HG02970 (cell line): ENCODE data around the gene SIT1.
"Not testable (repeated sequence)": the region's sequence is repeated elsewhere in the genome, so short reads cannot be mapped to it uniquely, and the experiment has no call there.

Experiments
- ATAC-seq: cut with Tn5 transposase; IDR thresholded peaks from one replicate; pipeline ENCODE4 v1.9.1; 2021; ENCODE audit warnings: mild to moderate bottlenecking, moderate library complexity, moderate number of reproducible peaks; ENCODE audit not compliant: unreplicated experiment, low FRiP score

Gene SIT1

DNA sequence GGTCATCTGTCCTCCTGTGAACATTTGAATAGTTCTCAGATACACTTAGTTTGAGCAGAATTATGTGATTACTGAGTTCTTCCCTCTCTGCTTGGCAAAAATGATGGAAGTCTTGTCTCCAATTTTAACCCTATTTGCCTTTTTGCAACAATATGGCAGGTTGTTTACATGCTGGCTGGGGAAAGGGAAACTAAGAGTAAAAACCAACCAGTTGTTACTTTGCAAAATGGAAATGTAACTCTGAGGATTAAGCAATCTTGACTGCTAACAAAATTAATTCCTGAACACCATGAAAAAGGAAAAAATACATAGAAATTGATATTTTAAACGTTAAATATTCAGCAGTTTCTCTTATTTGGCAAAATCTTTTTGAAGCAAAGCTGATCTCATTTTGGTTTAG, 11.1 kb downstream of the SIT1 start:
- no peak for ATAC-seq

DNA sequence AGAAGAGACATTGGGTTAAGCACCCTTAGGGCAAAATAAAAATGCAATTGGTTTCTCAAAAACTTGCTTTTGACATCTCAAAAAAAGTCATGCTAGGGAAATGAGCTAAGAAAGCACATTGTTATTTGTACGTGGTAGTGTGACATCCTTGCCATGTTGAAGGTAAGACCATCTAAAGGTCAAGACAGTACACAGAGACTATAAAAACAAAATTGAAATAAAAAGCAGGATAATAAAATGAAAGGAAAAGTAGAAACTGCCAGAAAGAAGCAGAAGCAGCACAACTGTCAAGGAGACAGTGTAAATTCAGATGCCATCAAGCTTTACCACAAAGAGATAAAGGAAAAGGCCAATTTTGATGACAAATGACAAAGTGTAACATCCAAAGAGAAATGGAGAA, 11.5 kb downstream of the SIT1 start:
- not testable (repeated sequence) for ATAC-seq

DNA sequence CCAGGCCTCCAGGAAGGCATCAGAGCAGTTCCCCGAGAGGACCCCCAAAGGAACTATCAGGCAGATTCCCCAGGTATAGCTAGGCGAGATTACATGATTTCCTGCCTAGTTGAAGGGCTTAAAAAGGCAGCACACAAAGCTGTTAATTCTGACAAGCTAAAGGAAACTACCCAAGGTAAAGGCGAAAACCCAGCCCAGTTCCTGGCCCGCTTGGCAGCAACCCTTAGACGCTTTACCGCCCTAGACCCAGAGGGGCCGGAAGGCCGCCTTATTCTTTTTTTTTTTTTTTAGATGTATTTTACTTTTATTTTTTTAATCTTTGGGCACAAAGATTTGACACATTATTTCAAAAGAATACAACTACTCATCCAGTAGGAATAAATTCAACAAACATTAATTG, 12.0 kb downstream of the SIT1 start:
- not testable (repeated sequence) for ATAC-seq

- not testable (repeated sequence) for ATAC-seq
Observed at GRCh38 chr9:35637427-35637955, 13.2 kb downstream of the SIT1 start.

DNA sequence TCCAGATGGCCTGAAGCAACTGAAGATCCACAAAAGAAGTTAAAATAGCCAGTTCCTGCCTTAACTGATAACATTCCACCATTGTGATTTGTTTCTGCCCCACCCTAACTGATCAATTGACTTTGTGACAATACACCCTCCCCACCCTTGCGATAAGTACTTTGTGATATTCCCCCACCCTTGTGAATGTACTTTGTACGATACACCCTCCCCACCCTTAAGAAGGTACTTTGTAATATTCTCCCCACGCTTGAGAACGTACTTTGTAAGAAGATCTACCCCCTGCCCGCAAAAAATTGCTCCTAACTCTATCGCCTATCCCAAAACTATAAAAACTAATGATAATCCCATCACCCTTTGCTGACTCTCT, 13.9 kb downstream of the SIT1 start:
- not testable (repeated sequence) for ATAC-seq

- ATAC-seq = no peak
Observed at GRCh38 chr9:35636135-35636876, 14.4 kb downstream of the SIT1 start.

DNA sequence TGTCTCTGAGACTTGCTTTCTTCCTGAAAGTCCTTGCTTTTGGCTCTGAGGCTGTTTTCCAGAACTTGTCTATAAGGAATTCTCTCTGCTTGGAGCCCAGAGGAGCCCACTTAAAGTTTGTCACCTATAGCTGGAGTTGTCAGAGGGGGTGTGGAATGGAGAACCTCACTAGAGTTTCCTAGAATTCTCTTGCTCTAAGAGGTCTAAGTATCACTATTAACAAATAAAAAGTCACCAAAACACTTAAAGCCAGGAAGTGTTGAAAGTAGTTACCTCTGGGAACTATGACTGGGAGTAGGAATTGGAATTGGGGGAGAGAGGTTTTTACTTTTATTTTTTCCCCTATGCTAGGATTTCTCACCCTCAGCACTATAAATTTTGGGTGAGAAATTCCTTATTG, 15.0 kb downstream of the SIT1 start:
- no peak for ATAC-seq

DNA sequence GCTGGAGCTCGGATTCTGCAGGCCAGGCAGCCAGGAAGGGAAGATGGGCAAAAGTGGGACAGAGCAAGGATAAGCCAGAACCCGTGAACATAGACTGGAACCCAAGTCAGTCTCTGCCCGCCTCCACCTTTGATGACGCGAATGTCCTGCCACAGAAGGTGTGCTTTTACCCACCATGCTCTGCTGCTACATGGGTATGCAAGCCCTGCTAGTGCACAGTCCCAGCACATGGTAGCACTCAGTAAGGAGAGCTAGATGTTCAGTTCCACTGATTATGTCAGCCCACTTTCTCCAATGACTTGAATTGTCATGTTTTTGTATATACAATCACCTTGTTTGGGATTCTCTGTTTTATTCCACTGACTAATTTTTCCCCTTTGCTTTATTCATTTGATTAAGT, 21.1 kb downstream of the SIT1 start:
- no peak for ATAC-seq

DNA sequence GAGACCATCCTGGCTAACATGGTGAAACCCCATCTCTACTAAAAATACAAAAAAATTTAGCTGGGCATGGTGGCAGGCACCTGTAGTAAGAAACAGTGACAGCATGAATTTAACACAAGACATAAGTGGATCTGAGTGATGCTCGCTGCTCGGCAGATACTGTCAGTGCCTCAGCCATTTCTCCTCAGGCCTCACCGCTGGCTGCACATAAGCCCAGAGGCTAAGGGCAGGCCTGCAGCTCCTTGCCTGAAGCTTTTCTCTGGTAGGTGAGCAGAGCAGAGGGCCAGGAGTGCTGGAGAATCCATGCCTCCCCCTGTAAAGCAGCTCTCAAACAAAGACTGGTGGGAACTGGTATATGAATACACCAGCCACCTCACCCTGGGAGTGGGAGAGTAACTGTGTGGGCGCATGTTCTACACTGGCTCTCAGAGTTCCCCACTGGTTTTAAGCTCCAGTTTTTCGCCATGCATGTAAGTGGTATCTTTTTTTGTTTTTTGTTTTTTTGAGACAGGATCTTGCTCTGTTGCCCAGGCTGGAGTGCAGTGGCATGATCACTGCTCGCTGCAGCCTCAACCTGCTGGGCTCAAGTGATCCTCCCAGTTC, 22.2 kb downstream of the SIT1 start:
- no peak for ATAC-seq

- no peak for ATAC-seq
Observed at GRCh38 chr9:35627575-35627974, 23.2 kb downstream of the SIT1 start.

DNA sequence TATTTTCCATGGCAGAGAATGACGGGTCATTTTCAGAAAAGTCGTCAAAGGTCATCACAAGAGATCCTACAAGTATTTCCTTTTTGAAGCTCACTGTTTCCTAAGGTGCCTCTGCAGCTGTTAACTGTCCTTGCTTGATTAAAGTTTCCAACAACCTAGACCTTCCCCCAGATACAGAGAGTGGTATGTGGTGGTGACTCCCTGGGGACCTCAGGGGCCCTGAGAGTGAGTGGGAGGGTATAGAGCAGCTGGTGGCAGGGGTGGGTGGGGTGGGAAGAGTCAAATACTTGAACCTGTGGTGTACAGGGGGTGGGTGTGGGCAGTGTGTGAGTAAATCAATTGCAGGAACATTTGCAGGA, 31.0 kb downstream of the SIT1 start:
- ATAC-seq = no peak

DNA sequence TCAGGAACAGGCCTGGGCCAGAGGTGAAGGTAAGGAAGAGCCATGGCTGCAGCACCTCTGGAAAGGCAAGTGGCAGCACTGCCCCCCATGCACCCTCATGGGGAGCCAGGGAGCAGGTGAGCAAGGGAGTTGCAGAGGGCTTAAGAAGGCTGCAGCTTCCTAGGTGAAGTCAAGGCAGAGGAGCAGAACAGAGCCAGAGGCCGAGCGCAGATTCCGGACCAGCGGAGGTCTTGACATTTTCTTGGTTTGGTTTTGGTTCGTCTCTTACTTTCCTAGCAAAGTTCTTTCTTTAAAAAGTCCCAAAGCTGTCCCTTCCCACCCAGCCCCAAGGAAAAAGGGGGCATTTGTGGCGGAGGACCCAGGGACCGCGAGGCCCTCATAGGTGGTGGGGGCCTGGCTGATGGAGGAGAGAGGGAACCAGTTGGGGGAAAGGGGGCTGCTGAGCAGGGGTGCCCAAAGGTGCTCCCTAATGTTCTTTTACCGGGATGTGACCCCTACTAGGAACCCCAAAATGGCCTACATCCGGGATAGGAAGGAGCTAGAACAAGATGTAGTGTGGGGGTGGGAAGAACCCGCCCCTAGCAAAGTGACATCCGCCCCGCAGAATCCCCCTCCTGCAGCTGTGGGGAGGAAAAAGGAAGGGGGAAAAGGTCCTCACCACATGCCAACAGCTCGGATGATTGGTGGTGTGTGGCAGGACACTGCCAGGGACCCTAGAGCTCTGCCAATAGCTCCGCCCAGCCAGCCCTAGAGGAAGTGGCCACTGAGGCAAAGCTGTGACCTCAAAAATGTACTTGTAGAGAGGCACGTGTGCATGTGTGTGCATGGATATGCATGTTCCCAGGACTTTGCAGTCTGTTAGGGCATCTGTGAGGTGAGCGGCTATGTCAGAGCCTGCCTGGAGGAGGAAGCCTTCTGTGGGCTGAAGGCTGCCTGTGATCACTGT, 31.6 kb downstream of the SIT1 start:
- no peak for ATAC-seq

GRCh38 chr9:35618325-35618727, 32.4 kb downstream of the SIT1 start, which contains the start of gene CD72:
Gene CD72 (minus strand): TSS chr9:35618413. CDS start chr9:35618303, 110 bp downstream.
- ATAC-seq = no peak

DNA sequence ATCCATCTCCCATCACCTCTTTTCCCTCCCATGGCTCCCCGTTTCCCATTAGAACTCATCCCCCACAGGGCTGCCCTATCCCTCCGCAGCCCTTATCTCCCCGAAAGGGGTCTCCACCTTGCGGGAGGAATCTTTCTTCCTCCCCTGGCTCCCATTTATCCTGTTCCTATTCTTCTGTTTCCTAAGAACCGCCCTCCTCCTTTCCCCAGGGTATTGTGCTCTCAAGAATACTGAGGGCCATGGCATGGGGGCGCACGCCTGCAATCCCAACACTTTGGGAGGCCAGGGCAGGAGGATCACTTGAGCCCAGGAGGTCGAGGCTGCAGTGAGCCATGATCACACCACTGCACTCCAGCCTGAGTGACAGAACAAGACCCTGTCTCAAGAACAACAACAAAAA, 33.2 kb downstream of the SIT1 start:
- ATAC-seq = no peak

DNA sequence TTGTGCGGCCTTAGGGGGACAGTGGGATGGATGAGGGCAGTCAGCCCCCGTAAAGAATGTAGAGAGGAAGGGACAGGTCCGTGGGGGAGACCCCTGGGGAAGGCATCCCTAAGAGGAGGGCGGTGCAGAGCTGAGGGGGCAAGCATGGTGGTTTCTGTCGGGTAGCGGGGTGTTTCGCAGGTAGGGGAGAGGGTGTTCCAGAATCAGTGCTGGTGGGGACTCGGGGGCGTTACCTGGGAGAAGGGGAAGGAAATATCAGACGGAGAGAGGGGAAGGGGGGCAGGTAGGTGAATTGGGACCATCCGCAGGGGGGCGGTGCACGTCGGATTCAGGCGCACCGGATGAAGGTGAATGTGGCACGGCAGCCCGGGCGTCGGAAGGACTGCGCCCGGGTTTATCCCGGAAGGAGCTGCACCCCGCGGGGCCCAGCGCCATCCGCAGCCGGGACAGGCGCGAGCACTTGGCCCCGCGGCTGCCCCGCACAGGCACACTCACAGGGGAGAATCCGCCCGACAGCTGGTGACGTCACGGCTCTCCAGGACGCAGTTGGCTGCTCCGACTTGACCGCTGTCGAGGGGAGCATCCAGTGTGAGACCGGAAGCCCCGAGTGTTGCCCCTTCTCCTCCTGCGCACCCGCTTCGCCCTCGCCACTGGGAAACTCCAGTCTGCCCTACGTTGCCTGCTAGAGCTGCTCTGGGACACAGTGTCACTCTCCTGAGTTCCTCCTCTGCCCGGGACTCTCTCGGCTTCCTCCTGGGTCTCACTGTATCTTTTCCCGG, 33.9 kb downstream of the SIT1 start:
- no peak for ATAC-seq

- no peak for ATAC-seq
Observed at GRCh38 chr9:35615981-35616680, 34.6 kb downstream of the SIT1 start.

DNA sequence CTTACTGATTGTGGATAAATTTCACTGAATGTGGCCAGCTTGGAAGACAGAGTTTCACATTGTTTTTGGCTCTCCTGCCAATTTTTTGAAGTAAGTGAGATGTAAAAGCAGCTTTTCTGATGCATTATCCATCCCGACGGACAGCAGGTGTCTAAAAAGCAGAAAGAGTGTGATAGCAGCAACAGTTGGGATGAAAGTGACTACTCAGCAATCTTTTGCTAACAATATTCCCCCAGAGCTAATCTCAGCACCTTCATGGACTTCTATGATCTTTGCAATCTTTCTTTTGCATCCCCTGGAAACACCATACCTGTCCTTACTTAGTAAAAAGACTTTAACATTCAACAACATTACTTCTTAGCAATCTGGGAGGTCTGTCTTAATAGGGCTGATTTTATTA, 37.9 kb downstream of the SIT1 start:
- no peak for ATAC-seq

DNA sequence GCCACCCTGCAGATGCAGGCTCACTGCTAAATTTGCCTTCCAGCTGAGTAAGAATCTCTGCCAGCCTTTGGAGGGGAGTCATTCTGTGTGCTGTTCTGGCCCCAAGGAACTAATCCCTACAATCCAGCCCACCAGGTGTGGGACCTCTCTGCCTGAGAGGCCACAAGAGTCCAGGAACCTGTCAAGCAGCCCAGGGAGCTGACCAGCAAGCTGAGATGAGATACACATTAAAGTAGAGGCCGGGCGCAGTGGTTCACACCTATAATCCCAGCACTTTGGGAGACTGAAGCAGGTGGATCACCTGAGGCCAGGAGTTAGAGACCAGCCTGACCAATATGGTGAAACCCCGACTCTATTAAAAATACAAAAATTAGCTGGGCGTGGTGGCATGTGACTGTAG, 38.7 kb downstream of the SIT1 start:
- ATAC-seq = not testable (repeated sequence)

GRCh38 chr9:35611230-35611797, 39.4 kb downstream of the SIT1 start:
- no peak for ATAC-seq
